SU-DHL-6 (cell line): ENCODE data around the gene ISLR2.

Experiments used
- H2AFZ ChIP-seq: fragments of 200-600 bp; sonication (generic); 2 replicates; pipeline ENCODE4 v1.6.1; 2014; ENCODE audit warnings: low read depth, mild to moderate bottlenecking, moderate library complexity, mixed read lengths, antibody characterized with exemption, low read length; ENCODE audit not compliant: severe bottlenecking
- H3F3A ChIP-seq: fragments of 200-600 bp; shearing (Covaris generic); 2 replicates; pipeline ENCODE4 v1.6.0; 2016; ENCODE audit warnings: antibody characterized with exemption, mild to moderate bottlenecking; ENCODE audit not compliant: insufficient read depth
- H3K27ac ChIP-seq: fragments of 200-600 bp; sonication (generic); 2 replicates; pipeline ENCODE4 v1.5.1; 2016; ENCODE audit warnings: low read depth, mild to moderate bottlenecking, low read length, moderate library complexity, mixed read lengths
- H3K27me3 ChIP-seq: fragments of 200-600 bp; sonication (generic), shearing (Covaris generic); 2 replicates; pipeline ENCODE4 v1.6.0; 2014; ENCODE audit warnings: mild to moderate bottlenecking, low read length
- H3K36me3 ChIP-seq: fragments of 200-600 bp; sonication (generic); 2 replicates; pipeline ENCODE4 v1.6.1; 2014; ENCODE audit warnings: mild to moderate bottlenecking, low read length, mixed read lengths
- H3K4me2 ChIP-seq: fragments of 300-600, 200-600 bp; shearing (Covaris generic), sonication (generic); 2 replicates; pipeline ENCODE4 v1.6.0; 2014; ENCODE audit warnings: low read length, low read depth, mild to moderate bottlenecking; ENCODE audit not compliant: poor library complexity, severe bottlenecking
- H3K4me3 ChIP-seq: fragments of 200-600 bp; sonication (generic); 2 replicates; pipeline ENCODE4 v1.5.1; 2014; ENCODE audit warnings: antibody characterized with exemption, low read length, mild to moderate bottlenecking, mixed read lengths; ENCODE audit not compliant: insufficient read depth, poor library complexity, severe bottlenecking
- H3K79me2 ChIP-seq: fragments of 200-600 bp; sonication (generic); 2 replicates; pipeline ENCODE4 v1.6.1; 2014; ENCODE audit warnings: mild to moderate bottlenecking, low read length, moderate library complexity; ENCODE audit not compliant: insufficient read depth
- H3K9ac ChIP-seq: fragments of 200-600 bp; sonication (generic); 2 replicates; pipeline ENCODE4 v1.7.0; 2014; ENCODE audit warnings: mild to moderate bottlenecking, low read length
- H3K9me2 ChIP-seq: fragments of 200-600 bp; sonication (generic); replicated peaks from 2 replicates; pipeline ENCODE4 v1.6.1; 2014; ENCODE audit warnings: low read length; ENCODE audit not compliant: insufficient read depth
- H3K9me3 ChIP-seq: fragments of 200-600 bp; sonication (generic); 2 replicates; pipeline ENCODE4 v1.6.1; 2014; ENCODE audit warnings: low read length, mixed read lengths; ENCODE audit not compliant: insufficient read depth
- H4K20me1 ChIP-seq: fragments of 200-600 bp; sonication (generic); 2 replicates; pipeline ENCODE4 v1.6.1; 2014; ENCODE audit warnings: low read depth, mild to moderate bottlenecking, antibody characterized with exemption, low read length, moderate library complexity, mixed read lengths
- CTCF ChIP-seq: fragments of 200-600 bp; sonication (generic); IDR thresholded peaks from one replicate; pipeline ENCODE4 v1.5.1; 2017; ENCODE audit warnings: antibody characterized with exemption, mild to moderate bottlenecking, low read length, moderate library complexity; ENCODE audit not compliant: insufficient read depth, poor library complexity, severe bottlenecking
- EZH2phosphoT487 ChIP-seq: fragments of 200-600 bp; sonication (generic), shearing (Covaris generic); conservative IDR thresholded peaks from 2 replicates; pipeline ENCODE4 v1.6.1; 2018; ENCODE audit warnings: mild to moderate bottlenecking, antibody characterized with exemption, low read length, moderate library complexity, mixed read lengths

The ISLR2 gene

GRCh38 chr15:74182131-74182530 is 51.7 kb downstream of the ISLR2 start:
- Histone ChIP-seq H3K4me2 (no peak overlapping the region), H3K27ac (no peak overlapping the region), H3K4me3 (no peak overlapping the region), H3K9me2 (no peaks in the 10 kb centered on the region), H4K20me1 (no peaks in the 10 kb centered on the region), H3K9me3 (no peaks in the 10 kb centered on the region), H3K27me3 (no peaks in the 10 kb centered on the region), H2AFZ (no peak overlapping the region), H3K36me3 (no peaks in the 10 kb centered on the region), H3K9ac (no peak overlapping the region), H3F3A (no peaks in the 10 kb centered on the region), H3K79me2 (no peaks in the 10 kb centered on the region)
- TF ChIP-seq CTCF: no peak
- no peak for TF ChIP-seq EZH2phosphoT487

- no peak overlapping the region for H3K9ac ChIP-seq
- H3K9me3 ChIP-seq: no peaks in the 10 kb centered on the region
- H3K4me2 ChIP-seq: no peak overlapping the region
- no peaks in the 10 kb centered on the region for H3K27me3 ChIP-seq
- no peak for TF ChIP-seq CTCF
- TF ChIP-seq EZH2phosphoT487: no peak
- H3K27ac ChIP-seq: no peak overlapping the region
- H3K9me2 ChIP-seq: no peaks in the 10 kb centered on the region
- no peak overlapping the region for H3K4me3 ChIP-seq
- no peaks in the 10 kb centered on the region for H3K79me2 ChIP-seq
- H3K36me3 ChIP-seq: no peaks in the 10 kb centered on the region
- H4K20me1 ChIP-seq: no peaks in the 10 kb centered on the region
- no peak overlapping the region for H2AFZ ChIP-seq
- no peaks in the 10 kb centered on the region for H3F3A ChIP-seq
Observed at GRCh38 chr15:74184582-74185091, 54.3 kb downstream of the ISLR2 start.

DNA sequence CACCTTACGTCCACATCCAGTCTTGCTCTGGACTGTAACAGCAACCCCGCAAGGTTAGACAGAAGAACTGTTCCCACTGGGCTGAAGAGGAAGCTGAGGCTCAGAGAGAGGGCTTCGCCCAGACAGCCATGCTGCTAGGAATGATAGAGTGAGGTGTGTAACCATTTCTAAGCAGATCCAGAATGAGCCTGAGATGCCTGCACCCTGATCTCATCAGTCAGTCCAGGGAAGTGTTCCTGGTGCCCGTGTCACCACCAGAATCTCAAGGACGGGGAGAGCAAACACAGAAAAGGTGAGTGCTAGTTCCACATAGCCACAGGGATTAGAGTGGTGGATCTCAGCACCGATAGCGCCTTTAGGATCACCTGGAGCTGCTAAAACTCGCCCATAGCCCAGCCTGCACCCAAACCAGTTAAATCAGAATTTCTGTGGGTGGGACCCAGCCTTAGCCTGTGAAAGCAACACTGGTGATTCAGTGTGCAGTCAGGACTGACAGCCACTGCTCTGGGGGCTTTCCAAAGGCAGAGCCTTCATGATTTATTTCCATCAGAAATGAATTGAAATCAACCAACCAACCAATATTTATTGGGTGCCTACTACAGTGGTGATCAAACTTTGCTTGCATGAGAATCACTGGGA is 55.4 kb downstream of the ISLR2 start:
- Histone ChIP-seq H3K36me3 (no peaks in the 10 kb centered on the region), H3F3A (no peaks in the 10 kb centered on the region), H3K27ac (no peak overlapping the region), H3K9me3 (no peaks in the 10 kb centered on the region), H3K79me2 (no peaks in the 10 kb centered on the region), H3K9me2 (no peaks in the 10 kb centered on the region), H2AFZ (no peak overlapping the region), H3K9ac (no peak overlapping the region), H3K27me3 (0 out of 2 replicates have a peak, but pooled peaks cover 2% of the 10 kb centered on the region), H3K4me2 (no peak overlapping the region), H4K20me1 (no peaks in the 10 kb centered on the region), H3K4me3 (no peak overlapping the region)
- TF ChIP-seq EZH2phosphoT487 (no peak), CTCF (no peak)
